Kidney glomerular epithelial cell (primary cell): ENCODE data around the gene RNU1-4.
"Not testable (repeated sequence)": the region's sequence is repeated elsewhere in the genome, so short reads cannot be mapped to it uniquely, and the experiment has no call there.

Experiments used
- DNase-seq: peaks from one replicate; lab custom pipeline; 2025; lab: John Stamatoyannopoulos, UW

The RNU1-4 gene

GRCh38 chr1:16740047-16740964 is at the start of gene RNU1-4:
Gene RNU1-4 (plus strand): TSS chr1:16740516.
- not testable (repeated sequence) for DNase-seq

GRCh38 chr1:16690971-16691682 is 49.2 kb upstream of the RNU1-4 start:
- DNase-seq = not testable (repeated sequence)

DNA sequence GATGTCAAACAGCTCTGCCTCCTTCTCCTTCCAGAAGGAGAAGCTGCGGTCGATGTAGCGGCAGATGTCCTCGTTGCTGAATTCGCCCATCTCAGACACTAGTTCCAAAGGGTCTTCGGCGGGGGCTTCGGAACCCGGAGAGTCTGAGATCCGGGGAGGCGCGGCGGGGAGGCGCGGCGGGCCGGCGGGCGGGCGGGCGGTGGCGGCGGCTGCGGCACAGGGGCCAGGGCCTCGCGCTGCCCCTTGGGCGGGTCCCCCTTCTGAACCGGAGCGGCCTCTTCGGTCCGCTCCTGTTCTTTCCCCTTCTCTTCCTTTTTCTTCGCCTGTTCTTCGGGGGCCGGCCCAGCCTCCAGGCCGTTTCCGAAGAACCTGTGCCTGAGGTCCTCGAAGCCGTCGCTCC is 48.0 kb upstream of the RNU1-4 start:
- DNase-seq = not testable (repeated sequence)

DNA sequence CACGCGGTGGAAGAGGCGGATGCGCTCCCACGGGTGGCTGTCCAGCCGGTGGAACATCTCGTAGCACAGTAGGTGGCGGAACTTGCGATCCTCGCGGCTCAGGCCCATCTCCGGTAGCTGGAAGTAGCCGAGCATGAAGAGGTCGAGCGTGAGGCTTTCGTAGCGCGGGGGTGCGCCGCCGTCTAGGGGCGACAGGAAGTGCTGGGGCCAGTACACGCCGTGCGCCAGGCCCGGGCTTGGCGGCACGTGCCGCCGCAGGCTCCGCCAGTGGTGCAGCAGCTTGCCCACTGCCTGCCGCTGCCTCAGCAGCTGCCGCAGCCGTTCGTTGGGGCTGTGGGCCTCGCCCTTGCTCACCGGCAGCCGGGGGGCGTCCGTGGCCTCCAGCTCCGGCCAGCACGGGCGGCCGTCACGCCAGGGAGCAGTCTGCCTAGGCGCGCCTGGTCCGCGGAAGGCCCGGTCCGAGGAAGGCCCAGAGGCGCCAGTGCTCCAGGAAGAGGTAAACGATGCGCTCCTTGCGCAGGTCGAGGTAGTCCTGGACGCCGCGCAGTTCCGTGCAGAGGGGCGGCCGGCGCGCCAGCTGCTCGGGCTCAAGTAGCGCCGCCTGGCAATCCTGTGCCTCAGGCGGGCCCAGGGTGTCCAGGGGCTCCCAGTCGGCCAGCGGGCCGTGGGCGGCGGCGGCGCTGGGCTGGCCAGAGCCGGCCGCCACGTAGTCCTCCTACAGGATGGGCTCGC is 47.4 kb upstream of the RNU1-4 start:
- DNase-seq = not testable (repeated sequence)

DNA sequence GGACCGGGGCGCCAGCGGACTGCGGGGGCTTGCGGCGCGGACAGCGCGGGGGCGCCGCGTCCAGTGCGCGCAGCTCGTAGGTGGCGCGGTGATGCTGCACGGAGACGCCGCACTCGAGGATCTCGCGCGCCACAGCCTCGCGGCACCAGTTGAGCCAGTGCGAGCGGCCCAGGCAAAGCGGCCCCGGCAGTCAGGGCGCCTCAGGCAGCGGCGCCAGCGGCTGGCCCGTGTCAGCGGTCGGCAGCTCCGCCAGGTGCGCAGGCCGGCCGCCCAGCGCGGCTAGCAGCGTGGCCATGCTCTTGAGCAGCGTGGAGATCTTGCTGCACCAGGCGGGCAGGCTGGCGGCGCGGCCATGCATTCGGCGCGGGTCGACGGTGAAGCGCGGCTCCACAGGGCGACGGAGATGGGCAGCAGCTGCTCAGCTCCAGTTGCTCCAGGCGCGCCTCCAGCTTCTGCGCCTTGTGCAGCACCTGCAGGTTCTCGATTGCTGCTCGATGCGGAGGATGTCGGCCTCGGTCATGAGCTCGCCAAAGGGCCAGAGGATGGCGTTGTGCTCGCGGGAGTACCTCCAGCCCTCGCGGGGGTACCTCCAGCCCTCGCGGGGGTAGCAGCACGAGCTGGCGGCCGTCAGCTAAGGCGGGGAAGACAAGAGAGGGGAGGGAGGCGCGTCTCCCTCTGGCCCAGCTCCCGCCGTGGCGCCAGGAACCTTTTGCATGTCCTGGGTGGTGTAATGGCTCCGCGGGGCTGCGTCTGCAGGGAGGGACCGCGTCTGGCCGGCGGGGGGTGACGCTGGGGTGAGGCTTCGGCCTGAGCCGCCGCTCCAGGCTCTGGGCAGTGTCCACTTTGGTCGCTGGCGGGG is 46.6 kb upstream of the RNU1-4 start:
- DNase-seq = not testable (repeated sequence)

GRCh38 chr1:16694308-16694702 is 46.0 kb upstream of the RNU1-4 start:
- DNase-seq = not testable (repeated sequence)

- DNase-seq = not testable (repeated sequence)
These were observed 43.7 kb upstream of the RNU1-4 start for GRCh38 chr1:16696507-16697150.

DNA sequence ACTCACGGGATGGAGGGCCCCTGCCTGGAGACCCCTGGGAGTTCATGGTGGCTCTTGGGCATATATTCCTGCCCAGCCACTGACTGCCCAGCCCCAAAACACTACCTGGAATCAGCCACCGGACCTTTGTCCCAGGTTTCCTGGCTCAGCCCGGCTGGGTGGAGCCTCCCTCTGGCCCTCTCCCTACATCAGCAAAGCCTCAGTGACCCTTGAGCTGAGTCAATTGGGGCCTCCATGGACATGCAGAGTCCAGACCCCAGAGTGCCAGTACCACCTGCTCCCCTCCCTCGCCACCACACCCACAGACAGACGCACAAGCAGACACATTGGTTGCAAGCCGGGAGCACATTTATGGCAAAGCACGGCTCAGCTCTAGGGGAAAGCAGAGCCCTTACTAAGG is 43.2 kb upstream of the RNU1-4 start:
- not testable (repeated sequence) for DNase-seq

DNA sequence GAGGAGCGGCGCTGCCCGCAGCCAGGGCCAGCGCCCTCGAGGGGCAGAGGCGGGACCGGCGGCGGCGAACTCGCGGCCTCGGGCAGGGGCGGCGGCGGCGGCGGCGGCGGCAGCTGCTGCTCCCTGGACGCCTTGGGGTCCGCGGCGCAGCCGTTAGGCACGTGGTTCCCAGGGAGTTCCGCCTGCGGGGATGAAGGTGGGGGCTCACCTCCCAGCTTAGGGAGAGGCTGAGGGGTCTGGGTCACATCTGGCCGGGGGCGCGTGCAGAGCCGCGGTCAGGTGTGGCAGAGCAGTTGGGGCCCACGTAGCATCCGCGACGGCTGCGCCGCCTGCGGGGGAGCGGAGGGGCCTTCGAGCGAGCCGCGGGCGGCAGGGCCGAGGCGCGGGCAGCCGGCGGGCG is 40.9 kb upstream of the RNU1-4 start:
- DNase-seq = not testable (repeated sequence)

- DNase-seq = not testable (repeated sequence)
These were observed 40.0 kb upstream of the RNU1-4 start for GRCh38 chr1:16700138-16700895.

DNA sequence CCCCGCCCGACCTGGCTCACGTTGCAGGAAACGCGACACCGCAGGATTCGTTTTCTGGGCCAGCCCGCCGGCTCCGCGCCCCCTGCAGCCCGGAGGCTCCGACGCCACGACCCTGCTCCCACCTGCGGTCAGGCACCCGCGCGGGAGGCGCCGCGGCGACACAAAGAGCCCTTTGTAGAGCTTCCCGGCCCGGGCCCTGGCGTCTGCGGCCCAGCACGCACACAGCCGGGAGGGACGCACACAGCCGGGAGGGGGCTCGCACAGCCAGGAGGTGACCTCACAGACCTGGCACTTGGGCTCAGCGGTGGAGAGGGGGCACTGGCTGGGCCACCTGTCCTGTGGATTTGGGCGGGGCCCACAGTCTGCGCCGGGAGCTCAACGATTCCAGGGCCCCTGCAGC is 39.1 kb upstream of the RNU1-4 start:
- DNase-seq = not testable (repeated sequence)

DNA sequence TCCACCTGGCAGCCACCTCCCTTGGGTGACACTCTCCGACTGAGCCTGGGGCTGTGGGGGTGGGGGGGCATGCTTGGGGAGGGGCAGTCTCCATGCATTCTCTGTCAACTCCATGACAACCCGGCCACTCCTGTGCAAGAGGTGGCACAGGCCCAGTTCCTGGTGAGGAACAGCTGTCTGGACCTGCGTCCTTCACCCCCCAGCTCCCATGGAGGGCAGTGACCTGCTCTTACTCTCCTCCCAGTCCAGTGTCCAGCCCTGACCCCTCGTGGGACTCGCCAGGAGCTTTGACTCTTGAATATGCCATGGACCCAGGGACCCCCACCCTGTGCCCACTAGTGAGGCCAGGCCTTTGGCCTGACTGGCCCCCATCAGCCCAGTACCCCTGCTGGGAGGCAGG is 38.0 kb upstream of the RNU1-4 start:
- not testable (repeated sequence) for DNase-seq

DNA sequence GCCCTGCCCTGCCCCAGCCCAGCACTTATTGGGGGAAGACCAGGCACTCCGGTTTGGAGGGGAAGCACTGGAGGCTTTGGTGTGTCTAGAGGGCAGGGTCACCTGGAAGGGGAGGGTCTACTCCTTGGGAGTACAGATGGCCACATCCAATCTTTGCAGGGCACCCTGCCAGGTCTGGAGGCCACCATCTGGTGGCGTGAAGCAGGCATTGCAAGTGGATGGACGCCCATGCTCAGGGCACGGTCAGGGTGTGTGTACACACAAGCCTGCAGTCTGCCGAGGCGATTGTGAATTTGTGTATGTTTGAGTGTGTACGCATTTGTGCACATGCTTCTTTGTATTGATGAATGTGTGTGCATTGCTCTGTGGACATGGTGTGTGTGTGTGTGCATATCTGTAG is 37.2 kb upstream of the RNU1-4 start:
- DNase-seq = not testable (repeated sequence)

GRCh38 chr1:16703602-16704001 is 36.7 kb upstream of the RNU1-4 start:
- not testable (repeated sequence) for DNase-seq

- DNase-seq = not testable (repeated sequence)
These were observed 36.2 kb upstream of the RNU1-4 start for GRCh38 chr1:16704076-16704475.

GRCh38 chr1:16704502-16705100 is 35.7 kb upstream of the RNU1-4 start:
- DNase-seq = not testable (repeated sequence)

DNA sequence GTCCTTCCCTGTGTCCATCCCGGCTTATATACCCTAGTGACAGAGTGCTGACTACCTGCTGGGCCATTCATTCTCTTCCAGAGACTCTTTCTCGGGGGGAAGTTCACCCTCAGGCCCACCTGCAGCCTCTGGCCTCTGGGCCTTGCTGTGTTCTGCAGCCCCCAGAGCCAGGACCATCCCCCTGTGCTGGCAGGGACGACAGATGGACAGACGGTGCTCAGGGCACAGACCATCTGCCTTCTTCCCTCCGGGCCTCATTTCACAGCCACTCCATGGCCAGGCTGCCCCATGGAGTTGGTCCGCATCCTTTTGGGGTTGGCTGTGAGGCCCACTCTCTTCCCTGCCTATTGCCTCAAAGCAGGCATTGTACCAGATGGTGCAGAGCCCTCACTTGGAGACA is 34.0 kb upstream of the RNU1-4 start:
- not testable (repeated sequence) for DNase-seq

- DNase-seq = not testable (repeated sequence)
These were observed 32.9 kb upstream of the RNU1-4 start for GRCh38 chr1:16707130-16708093.
